ENCODE measurements around the gene LZIC.
"Not testable (repeated sequence)": the region's sequence is repeated elsewhere in the genome, so short reads cannot be mapped to it uniquely, and the experiment has no call there.

Gene LZIC

GRCh38 chr1:9942939-9943788, at the start of gene LZIC, which contains the start of gene NMNAT1:
TSS of gene LZIC (minus strand) at chr1:9943391. CDS start at chr1:9936619, 6,772 bp downstream.
TSS of gene NMNAT1 (plus strand) at chr1:9943475. CDS start at chr1:9972074, 28,599 bp downstream.
- peak; percentile 94 for DNase-seq (ENCODE audit: low read depth)

- DNase-seq (ENCODE audit: low read depth) = no peak
Observed at GRCh38 chr1:9992910-9993309, 49.7 kb upstream of the LZIC start.

- DNase-seq (ENCODE audit: low read depth) = no peak
Observed at GRCh38 chr1:9990944-9991343, 47.8 kb upstream of the LZIC start.

GRCh38 chr1:9989773-9990172, 46.6 kb upstream of the LZIC start:
- DNase-seq (ENCODE audit: low read depth) = no peak

GRCh38 chr1:9985001-9985400, 41.8 kb upstream of the LZIC start:
- no peak for DNase-seq (ENCODE audit: low read depth)

- DNase-seq (ENCODE audit: low read depth) = no peak
Observed at GRCh38 chr1:9984253-9984652, 41.1 kb upstream of the LZIC start.

GRCh38 chr1:9960706-9961562, 17.7 kb upstream of the LZIC start:
- no peak for DNase-seq (ENCODE audit: low read depth)

GRCh38 chr1:9960011-9960410, 16.8 kb upstream of the LZIC start:
- DNase-seq (ENCODE audit: low read depth) = no peak

GRCh38 chr1:9957726-9958125, 14.5 kb upstream of the LZIC start:
- no peak for DNase-seq (ENCODE audit: low read depth)

GRCh38 chr1:9946315-9946714, 3.1 kb upstream of the LZIC start:
- no peak for DNase-seq (ENCODE audit: low read depth)

GRCh38 chr1:9942399-9942938, 722 bp downstream of the LZIC start:
- DNase-seq (ENCODE audit: low read depth) = peak; percentile 14

- no peak for DNase-seq (ENCODE audit: low read depth)
Observed at GRCh38 chr1:9929431-9930385, 13.5 kb downstream of the LZIC start.

- no peak for DNase-seq (ENCODE audit: low read depth)
Observed at GRCh38 chr1:9927259-9927658, 15.9 kb downstream of the LZIC start.

GRCh38 chr1:9922342-9922741, 20.8 kb downstream of the LZIC start:
- DNase-seq (ENCODE audit: low read depth) = no peak

GRCh38 chr1:9920606-9921005, 22.6 kb downstream of the LZIC start:
- DNase-seq (ENCODE audit: low read depth) = no peak

- no peak for DNase-seq (ENCODE audit: low read depth)
Observed at GRCh38 chr1:9917901-9918300, 25.3 kb downstream of the LZIC start.

- not testable (repeated sequence) for DNase-seq (ENCODE audit: low read depth)
Observed at GRCh38 chr1:9917495-9917894, 25.7 kb downstream of the LZIC start.

GRCh38 chr1:9916452-9916851, 26.7 kb downstream of the LZIC start:
- no peak for DNase-seq (ENCODE audit: low read depth)

- no peak for DNase-seq (ENCODE audit: low read depth)
Observed at GRCh38 chr1:9914610-9914937, 28.6 kb downstream of the LZIC start.

- DNase-seq (ENCODE audit: low read depth) = no peak
Observed at GRCh38 chr1:9912264-9912936, 30.8 kb downstream of the LZIC start.
